ENCODE measurements around the gene UNC5B.

GRCh38 chr10:71308244-71308643 lies 95.9 kb downstream of the UNC5B start:
- TF ChIP-seq EZH2 (IDR thresholded peaks at IDR 0.05): no peak
- TF ChIP-seq POLR2AphosphoS5 (IDR thresholded peaks at IDR 0.05; ENCODE audit: borderline replicate concordance, low read depth, low read length): no peak
